Endodermal cell (in vitro differentiated cells): Measurements from ENCODE around the gene HOXB5. TPM values are rescaled to one million over a fixed set of nuclear protein-coding genes. Genes with fewer than 3 reads are reported as not detected.

ENCODE experiments used
- DNase-seq: peaks from one replicate; pipeline ENCODE4 v3.0.0-alpha.2; 2017
- H3K27ac ChIP-seq: 2 replicates; pipeline ENCODE4 v1.5.1; 2013; ENCODE audit warnings: mild to moderate bottlenecking, low read depth, low read length, moderate library complexity
- H3K27me3 ChIP-seq: 2 replicates; pipeline ENCODE4 v1.6.1; 2013; ENCODE audit warnings: mild to moderate bottlenecking, low read length, moderate library complexity; ENCODE audit not compliant: insufficient read depth, control insufficient read depth, poor library complexity, severe bottlenecking
- H3K36me3 ChIP-seq: 2 replicates; pipeline ENCODE4 v1.7.0; 2013; ENCODE audit warnings: mild to moderate bottlenecking, low read length, moderate library complexity; ENCODE audit not compliant: control insufficient read depth, insufficient read depth
- H3K4me1 ChIP-seq: one replicate; pipeline ENCODE4 v1.7.0; 2013; ENCODE audit warnings: low read length; ENCODE audit not compliant: control insufficient read depth, insufficient read depth
- H3K4me3 ChIP-seq: 2 replicates; pipeline ENCODE4 v1.5.1; 2013; ENCODE audit warnings: mild to moderate bottlenecking, low read length, moderate library complexity
- H3K9ac ChIP-seq: 2 replicates; pipeline ENCODE4 v1.6.1; 2013; ENCODE audit warnings: mild to moderate bottlenecking, low read length, moderate library complexity; ENCODE audit not compliant: poor library complexity, severe bottlenecking; ENCODE audit errors: extremely low read depth
- H3K9me3 ChIP-seq: 2 replicates; pipeline ENCODE4 v1.6.1; 2013; ENCODE audit warnings: mild to moderate bottlenecking, low read length, moderate library complexity; ENCODE audit not compliant: control insufficient read depth
- H3K27ac Mint-ChIP-seq: 2 replicates; pipeline ENCODE4 v1.8.0; 2020; ENCODE audit warnings: mixed read lengths
- H3K27me3 Mint-ChIP-seq: 2 replicates; pipeline ENCODE4 v1.8.0; 2021; ENCODE audit warnings: mild to moderate bottlenecking, mixed read lengths; ENCODE audit not compliant: insufficient read depth
- H3K36me3 Mint-ChIP-seq: 2 replicates; pipeline ENCODE4 v1.8.0; 2020; ENCODE audit warnings: low read depth, mixed read lengths
- H3K4me1 Mint-ChIP-seq: 2 replicates; pipeline ENCODE4 v1.8.0; 2020; ENCODE audit warnings: mixed read lengths
- H3K4me3 Mint-ChIP-seq: 2 replicates; pipeline ENCODE4 v1.8.0; 2020; ENCODE audit warnings: mild to moderate bottlenecking, moderate library complexity, mixed read lengths
- H3K9me3 Mint-ChIP-seq: 2 replicates; pipeline ENCODE4 v1.8.0; 2020; ENCODE audit warnings: mild to moderate bottlenecking, mixed read lengths
- WGBS, 2 experiments: methylation state at CpG; one replicate each; pipeline versions ENCODE4 v1.1.5 to v1.1.7; 2013; ENCODE audit warnings: missing lambda C conversion rate in 2 of 2, mixed read lengths in 1 of 2; ENCODE audit not compliant: insufficient coverage in 1 of 2, insufficient read length in 1 of 2; 5-methylcytosine and 5-hydroxymethylcytosine counted together
- total RNA-seq, 2 donors: library from RNA; stranded (reverse); fragmentation: NEBNext Ultra II Directional in 1 of 2; extraction: Animal tissue kit (Norgen Biotek cat#: 25700) in 1 of 2; gene quantifications; 2 replicates in 1 of 2; 3 replicates in 1 of 2; pipeline ENCODE4 v1.2.1, GENCODE V29; 2021
- TF ChIP-seq, protein P1 (sequence below): fragments of 200-600 bp; sonication (generic); conservative IDR thresholded peaks from 2 replicates; pipeline ENCODE4 v1.5.0; 2021; ENCODE audit warnings: antibody characterized with exemption, mild to moderate bottlenecking

Gene HOXB5
- total RNA-seq, 2 donors from 2014 or later: not detected

- peaks cover 10% of the 10 kb centered on the region for H3K4me1 Mint-ChIP-seq
- TF ChIP-seq, protein P1, sequence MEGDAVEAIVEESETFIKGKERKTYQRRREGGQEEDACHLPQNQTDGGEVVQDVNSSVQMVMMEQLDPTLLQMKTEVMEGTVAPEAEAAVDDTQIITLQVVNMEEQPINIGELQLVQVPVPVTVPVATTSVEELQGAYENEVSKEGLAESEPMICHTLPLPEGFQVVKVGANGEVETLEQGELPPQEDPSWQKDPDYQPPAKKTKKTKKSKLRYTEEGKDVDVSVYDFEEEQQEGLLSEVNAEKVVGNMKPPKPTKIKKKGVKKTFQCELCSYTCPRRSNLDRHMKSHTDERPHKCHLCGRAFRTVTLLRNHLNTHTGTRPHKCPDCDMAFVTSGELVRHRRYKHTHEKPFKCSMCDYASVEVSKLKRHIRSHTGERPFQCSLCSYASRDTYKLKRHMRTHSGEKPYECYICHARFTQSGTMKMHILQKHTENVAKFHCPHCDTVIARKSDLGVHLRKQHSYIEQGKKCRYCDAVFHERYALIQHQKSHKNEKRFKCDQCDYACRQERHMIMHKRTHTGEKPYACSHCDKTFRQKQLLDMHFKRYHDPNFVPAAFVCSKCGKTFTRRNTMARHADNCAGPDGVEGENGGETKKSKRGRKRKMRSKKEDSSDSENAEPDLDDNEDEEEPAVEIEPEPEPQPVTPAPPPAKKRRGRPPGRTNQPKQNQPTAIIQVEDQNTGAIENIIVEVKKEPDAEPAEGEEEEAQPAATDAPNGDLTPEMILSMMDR: no peak
- Histone ChIP-seq H3K4me3 (no peak overlapping the region), H3K9ac (no peak overlapping the region), H3K36me3 (no peaks in the 10 kb centered on the region), H3K27ac (no peak overlapping the region), H3K4me1 (peaks cover 3% of the 10 kb centered on the region), H3K9me3 (no peaks in the 10 kb centered on the region), H3K27me3 (peaks cover 100% of the 10 kb centered on the region)
- no peak for DNase-seq
- H3K4me3 Mint-ChIP-seq: no peak overlapping the region
- peaks cover 99% of the 10 kb centered on the region for H3K27me3 Mint-ChIP-seq
- no peak overlapping the region for H3K27ac Mint-ChIP-seq
- no peaks in the 10 kb centered on the region for H3K36me3 Mint-ChIP-seq
- WGBS, 2 experiments: 13 to 43% methylated on average over 1 to 2 of the region's 2 CpGs
- no peaks in the 10 kb centered on the region for H3K9me3 Mint-ChIP-seq
Observed at GRCh38 chr17:48558831-48559121, 34.8 kb downstream of the HOXB5 start.

GRCh38 chr17:48558057-48558830 lies 35.3 kb downstream of the HOXB5 start:
- H3K4me3 Mint-ChIP-seq: no peak overlapping the region

DNA sequence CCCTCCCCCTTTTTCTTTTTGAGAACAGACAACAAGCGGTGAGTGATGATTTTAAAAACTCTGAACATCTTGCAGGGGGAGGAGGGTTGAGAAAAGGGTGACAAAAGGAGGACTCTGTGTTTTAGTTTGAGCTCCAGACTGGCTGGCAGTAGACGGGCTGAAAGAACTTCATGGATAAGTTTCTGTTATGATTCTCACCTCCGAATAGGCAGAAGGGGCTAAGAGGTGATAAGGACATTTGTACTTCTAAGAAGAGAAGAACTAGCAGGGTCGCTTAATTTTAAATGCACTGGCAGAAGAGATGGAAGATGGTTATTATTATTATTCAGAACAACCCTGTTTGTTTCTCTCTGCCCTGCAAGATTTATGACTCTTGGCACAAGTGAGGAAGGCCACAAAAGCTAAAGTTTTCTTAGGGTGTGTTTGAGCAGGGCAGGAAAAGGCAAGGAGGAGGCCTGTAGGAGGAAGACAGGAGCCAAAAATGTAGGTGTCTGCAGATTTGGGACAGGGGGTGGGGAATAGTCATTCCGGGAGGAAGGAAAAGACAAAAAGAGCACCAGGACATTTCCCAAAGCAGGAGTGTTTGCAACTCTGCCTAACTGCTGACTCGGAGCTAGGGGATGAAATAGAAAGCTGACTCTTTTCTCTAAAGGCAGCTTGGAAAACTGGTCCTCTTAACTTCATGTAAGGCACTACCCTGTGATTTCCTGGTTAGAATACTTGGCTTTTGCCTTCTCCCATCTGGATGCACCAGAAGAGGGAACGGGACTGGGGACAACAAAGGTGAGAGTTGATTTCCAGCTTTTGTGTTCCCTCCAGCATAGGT lies 36.8 kb downstream of the HOXB5 start:
- Histone ChIP-seq H3K27me3 (peaks cover 100% of the 10 kb centered on the region), H3K4me1 (peaks cover 3% of the 10 kb centered on the region), H3K9ac (no peak overlapping the region), H3K4me3 (no peak overlapping the region), H3K9me3 (no peaks in the 10 kb centered on the region), H3K27ac (no peak overlapping the region), H3K36me3 (no peaks in the 10 kb centered on the region)
- Mint-ChIP-seq H3K4me3 (no peak overlapping the region), H3K36me3 (no peaks in the 10 kb centered on the region), H3K9me3 (no peaks in the 10 kb centered on the region), H3K27me3 (peaks cover 99% of the 10 kb centered on the region), H3K4me1 (peaks cover 10% of the 10 kb centered on the region), H3K27ac (no peak overlapping the region)
- TF ChIP-seq, protein P1: no peak
- DNase-seq: no peak
- WGBS, 2 experiments: 19 to 25% methylated on average over 4 to 7 of the region's 7 CpGs

More at GRCh38 chr17:48558057-48558830, 35.3 kb downstream of the HOXB5 start:
- Histone ChIP-seq H3K4me3 (no peak overlapping the region), H3K9me3 (no peaks in the 10 kb centered on the region), H3K27ac (peak overlapping the region; percentile 7), H3K4me1 (peaks cover 3% of the 10 kb centered on the region), H3K36me3 (no peaks in the 10 kb centered on the region), H3K27me3 (peaks cover 100% of the 10 kb centered on the region), H3K9ac (no peak overlapping the region)
- H3K27me3 Mint-ChIP-seq: peaks cover 99% of the 10 kb centered on the region
- no peaks in the 10 kb centered on the region for H3K36me3 Mint-ChIP-seq
- no peak overlapping the region for H3K27ac Mint-ChIP-seq
- TF ChIP-seq, protein P1: no peak
- DNase-seq: no peak
- no peaks in the 10 kb centered on the region for H3K9me3 Mint-ChIP-seq
- H3K4me1 Mint-ChIP-seq: peaks cover 10% of the 10 kb centered on the region
- 5 to 15% methylated on average over 4 to 13 of the region's 13 CpGs for WGBS, 2 experiments
